Epithelial cell of proximal tubule (primary cell): ENCODE measurements around the gene CDC14A. TPM values are rescaled to one million over a fixed set of nuclear protein-coding genes. Genes with fewer than 3 reads are reported as not detected.

Experiments used
- DNase-seq: peaks from one replicate; pipeline ENCODE4 v3.0.0-alpha.2; 2011; ENCODE audit warnings: low read depth
- H3K4me3 ChIP-seq: 2 replicates; pipeline ENCODE4 v1.5.1; 2011; ENCODE audit warnings: low read depth, mild to moderate bottlenecking, low read length
- total RNA-seq: library from RNA; depleted of rRNA; stranded (reverse); fragments of >200 nt; gene quantifications from 2 replicates; pipeline ENCODE4 v1.2.3, GENCODE V29; 2015
- TF ChIP-seq, protein P1 (sequence below): conservative IDR thresholded peaks from 2 replicates; pipeline ENCODE4 v1.5.1; 2012; ENCODE audit warnings: low read depth, mild to moderate bottlenecking, low read length

Gene CDC14A
- total RNA-seq, 1 donor from 2014 or later, result 7.4 TPM

DNA sequence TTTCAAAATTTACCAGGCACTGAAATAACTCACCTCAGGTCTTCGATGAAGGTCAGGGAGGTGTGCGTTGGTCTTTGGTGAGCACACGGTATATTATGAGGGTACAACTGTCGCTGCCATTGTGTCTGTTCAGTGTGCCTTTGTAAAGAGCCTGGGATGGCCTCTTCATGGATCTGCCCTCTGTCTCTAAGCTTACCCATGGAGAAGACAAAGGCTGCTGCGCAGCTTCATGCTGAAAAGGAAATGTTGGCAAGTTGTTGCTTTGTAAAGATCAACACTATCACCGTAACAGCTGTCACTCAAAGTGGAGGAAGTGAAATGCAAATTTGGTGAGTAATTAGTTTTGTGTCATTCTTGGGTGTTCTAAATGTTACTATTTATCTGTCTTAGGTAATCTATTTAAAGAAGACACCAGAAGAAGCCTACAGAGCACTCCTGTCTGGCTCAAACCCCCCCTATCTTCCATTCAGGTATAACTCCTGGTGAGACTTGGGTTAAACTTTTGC is 71.6 kb downstream of the CDC14A start:
- TF ChIP-seq, protein P1, sequence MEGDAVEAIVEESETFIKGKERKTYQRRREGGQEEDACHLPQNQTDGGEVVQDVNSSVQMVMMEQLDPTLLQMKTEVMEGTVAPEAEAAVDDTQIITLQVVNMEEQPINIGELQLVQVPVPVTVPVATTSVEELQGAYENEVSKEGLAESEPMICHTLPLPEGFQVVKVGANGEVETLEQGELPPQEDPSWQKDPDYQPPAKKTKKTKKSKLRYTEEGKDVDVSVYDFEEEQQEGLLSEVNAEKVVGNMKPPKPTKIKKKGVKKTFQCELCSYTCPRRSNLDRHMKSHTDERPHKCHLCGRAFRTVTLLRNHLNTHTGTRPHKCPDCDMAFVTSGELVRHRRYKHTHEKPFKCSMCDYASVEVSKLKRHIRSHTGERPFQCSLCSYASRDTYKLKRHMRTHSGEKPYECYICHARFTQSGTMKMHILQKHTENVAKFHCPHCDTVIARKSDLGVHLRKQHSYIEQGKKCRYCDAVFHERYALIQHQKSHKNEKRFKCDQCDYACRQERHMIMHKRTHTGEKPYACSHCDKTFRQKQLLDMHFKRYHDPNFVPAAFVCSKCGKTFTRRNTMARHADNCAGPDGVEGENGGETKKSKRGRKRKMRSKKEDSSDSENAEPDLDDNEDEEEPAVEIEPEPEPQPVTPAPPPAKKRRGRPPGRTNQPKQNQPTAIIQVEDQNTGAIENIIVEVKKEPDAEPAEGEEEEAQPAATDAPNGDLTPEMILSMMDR, result no peak
- H3K4me3 ChIP-seq, result no peak overlapping the region

DNA sequence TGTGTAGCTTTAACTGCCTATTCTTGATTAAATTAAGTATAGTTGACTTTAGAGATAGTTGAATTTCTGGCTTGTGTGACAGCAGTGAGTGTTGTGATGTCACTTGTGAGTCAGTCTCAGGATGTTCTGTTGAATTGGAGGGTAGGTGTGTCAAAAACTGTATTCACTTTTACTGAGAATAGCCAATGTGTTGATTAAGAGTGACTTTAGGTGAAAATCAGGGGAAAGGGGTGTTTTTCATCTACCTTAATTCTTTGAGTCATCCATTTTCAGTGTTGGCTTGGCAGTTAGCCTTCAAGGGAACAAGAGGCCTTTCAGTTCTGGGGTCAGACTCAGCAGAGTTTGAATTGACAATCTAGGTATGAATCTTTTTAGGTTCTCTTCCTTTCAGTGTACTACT is 75.9 kb downstream of the CDC14A start:
- no peak for DNase-seq
- H3K4me3 ChIP-seq, result no peak overlapping the region
- TF ChIP-seq, protein P1, result no peak

More for the DNA sequence above, 71.6 kb downstream of the CDC14A start:
- no peak for DNase-seq

DNA sequence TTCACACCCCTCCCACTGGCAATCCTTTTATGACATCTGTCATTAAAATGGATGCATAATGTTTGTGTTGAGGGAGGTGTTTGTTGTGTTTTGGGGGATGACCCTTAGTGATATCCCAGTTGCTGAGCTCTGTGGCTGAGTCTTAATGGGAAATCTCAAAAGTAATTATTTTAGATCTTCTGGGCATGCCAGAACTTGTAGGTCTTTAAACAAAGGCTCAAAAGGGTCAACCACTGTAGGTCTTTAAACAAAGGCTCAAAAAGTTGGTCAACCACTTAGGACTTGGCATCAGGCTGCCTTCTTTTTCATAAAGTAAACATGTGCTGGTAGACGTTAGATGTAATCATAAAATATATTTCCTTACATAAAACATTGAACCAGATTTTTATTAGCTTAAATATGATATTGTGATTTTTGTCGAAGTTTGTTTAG is 78.0 kb downstream of the CDC14A start:
- no peak overlapping the region for H3K4me3 ChIP-seq
- TF ChIP-seq, protein P1, result no peak
- DNase-seq, result no peak

DNA sequence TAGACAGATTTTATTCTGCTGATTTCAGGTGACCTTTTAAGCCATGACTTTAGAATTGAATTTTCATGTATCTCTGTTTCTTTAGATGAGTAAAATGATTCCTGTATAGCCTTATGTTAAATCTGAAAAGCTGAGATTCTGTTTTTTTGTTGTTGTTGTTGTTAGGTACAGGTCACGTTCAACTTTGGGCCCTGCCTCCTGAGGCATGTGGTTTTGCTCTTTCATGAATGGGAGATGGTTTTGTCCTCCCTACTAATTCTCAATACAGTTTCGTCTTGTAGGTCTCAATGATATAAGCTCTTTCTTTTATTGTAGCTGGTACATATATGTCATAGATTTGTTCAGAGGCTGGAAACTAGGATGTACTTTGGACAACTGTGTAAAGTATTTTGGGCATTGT is 79.6 kb downstream of the CDC14A start:
- DNase-seq, result no peak
- H3K4me3 ChIP-seq, result no peak overlapping the region
- TF ChIP-seq, protein P1, result no peak

DNA sequence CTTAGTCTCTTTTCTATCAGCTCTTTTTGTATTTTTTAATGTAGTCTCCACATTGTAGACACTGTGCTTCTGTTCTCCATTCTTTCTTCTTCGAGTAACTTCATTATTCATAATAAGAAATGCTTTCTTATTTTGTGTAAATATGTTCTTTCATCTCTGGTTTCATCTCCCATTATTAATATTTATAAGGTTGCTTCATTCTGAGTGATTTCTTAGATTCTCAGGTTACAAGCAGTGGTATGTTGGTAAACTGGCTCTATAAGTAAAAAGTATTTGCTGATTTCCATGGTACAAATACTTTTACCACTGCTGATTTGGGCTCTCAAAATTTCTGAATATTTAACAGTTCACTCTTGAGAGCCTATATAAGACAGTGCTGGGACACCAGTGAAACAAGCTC is 81.3 kb downstream of the CDC14A start:
- H3K4me3 ChIP-seq, result no peak overlapping the region
- TF ChIP-seq, protein P1, result no peak
- no peak for DNase-seq

DNA sequence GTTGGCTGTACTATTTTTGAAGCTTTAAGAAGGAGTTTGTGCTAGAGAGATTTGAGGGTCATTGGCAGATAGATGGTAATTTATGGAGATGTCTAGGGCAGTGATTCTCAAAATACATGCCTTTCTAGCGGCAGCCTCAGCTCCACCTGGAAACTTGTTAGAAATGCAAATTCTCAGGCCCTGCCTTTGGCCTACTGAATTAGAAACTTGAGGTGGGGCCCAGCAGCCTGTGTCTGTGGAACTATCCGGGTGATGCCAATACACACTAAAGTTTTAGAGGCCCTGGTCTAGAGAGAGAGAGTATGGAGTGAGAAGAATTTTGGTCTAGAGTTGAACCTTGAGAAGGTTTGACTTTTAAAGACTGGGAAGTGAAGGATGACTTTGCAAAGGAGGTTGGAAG is 82.5 kb downstream of the CDC14A start:
- H3K4me3 ChIP-seq, result no peak overlapping the region
- TF ChIP-seq, protein P1, result no peak
- no peak for DNase-seq

DNA sequence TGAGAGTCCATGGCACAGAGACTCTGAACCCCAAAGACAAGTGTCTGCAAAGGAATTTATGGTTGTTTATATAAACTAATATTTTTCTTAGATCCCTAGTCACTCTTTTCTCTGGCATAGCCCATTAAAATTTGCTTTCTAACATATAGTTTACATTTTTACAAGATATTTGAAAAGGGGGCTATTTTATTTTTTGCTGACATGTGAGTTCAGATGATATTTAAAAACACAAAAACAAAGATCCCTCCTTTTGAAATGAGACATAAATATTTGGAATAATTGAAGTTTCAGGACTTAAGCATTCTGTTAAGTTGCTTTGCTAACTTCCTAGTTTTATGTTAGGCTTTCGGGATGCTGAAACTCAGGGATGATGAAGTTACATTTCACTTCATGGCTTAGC is 86.1 kb downstream of the CDC14A start:
- DNase-seq, result no peak
- no peak overlapping the region for H3K4me3 ChIP-seq
- TF ChIP-seq, protein P1, result no peak
